Progenitor cell of endocrine pancreas (in vitro differentiated cells): Measurements from ENCODE around the gene OR2L3. TPM values are rescaled to one million over a fixed set of nuclear protein-coding genes. Genes with fewer than 3 reads are reported as not detected.

Experiments used
- DNase-seq: peaks from one replicate; pipeline ENCODE4 v3.0.0; 2021; ENCODE audit warnings: low spot score; ENCODE audit not compliant: unreplicated experiment
- H3K27ac Mint-ChIP-seq: 2 replicates; pipeline ENCODE4 v1.8.0; 2021; ENCODE audit warnings: mild to moderate bottlenecking, moderate library complexity, mixed read lengths
- H3K27me3 Mint-ChIP-seq: 2 replicates; pipeline ENCODE4 v1.8.0; 2021; ENCODE audit warnings: mixed read lengths
- H3K36me3 Mint-ChIP-seq: 2 replicates; pipeline ENCODE4 v1.8.0; 2022; ENCODE audit warnings: mixed read lengths; ENCODE audit not compliant: insufficient read depth
- H3K4me1 Mint-ChIP-seq: 2 replicates; pipeline ENCODE4 v1.8.0; 2021; ENCODE audit warnings: low read depth, mixed read lengths
- H3K4me3 Mint-ChIP-seq: 2 replicates; pipeline ENCODE4 v1.8.0; 2021; ENCODE audit warnings: low read depth, mild to moderate bottlenecking, moderate library complexity, mixed read lengths
- H3K9me3 Mint-ChIP-seq: 2 replicates; pipeline ENCODE4 v1.8.0; 2021; ENCODE audit warnings: low read depth, mixed read lengths
- long read RNA-seq: library from polyadenylated mRNA; unstranded; transcript quantifications from one replicate; pipeline ENCODE4 v2.0.0, GENCODE V29; 2020
- total RNA-seq: library from RNA; stranded (reverse); gene quantifications from 2 replicates; pipeline ENCODE4 v1.2.1, GENCODE V29; 2021
- TF ChIP-seq, protein P1 (sequence below): fragments of 200-600 bp; sonication (generic); IDR thresholded peaks from one replicate; pipeline ENCODE4 v1.5.0; 2021; ENCODE audit warnings: antibody characterized with exemption, mild to moderate bottlenecking; ENCODE audit not compliant: unreplicated experiment

Gene OR2L3, protein sequence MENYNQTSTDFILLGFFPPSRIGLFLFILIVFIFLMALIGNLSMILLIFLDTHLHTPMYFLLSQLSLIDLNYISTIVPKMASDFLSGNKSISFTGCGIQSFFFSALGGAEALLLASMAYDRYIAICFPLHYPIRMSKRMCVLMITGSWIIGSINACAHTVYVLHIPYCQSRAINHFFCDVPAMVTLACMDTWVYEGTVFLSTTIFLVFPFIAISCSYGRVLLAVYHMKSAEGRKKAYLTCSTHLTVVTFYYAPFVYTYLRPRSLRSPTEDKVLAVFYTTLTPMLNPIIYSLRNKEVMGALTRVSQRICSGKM
- not detected in 2 replicates for total RNA-seq
- long read RNA-seq: 0 reads

DNA sequence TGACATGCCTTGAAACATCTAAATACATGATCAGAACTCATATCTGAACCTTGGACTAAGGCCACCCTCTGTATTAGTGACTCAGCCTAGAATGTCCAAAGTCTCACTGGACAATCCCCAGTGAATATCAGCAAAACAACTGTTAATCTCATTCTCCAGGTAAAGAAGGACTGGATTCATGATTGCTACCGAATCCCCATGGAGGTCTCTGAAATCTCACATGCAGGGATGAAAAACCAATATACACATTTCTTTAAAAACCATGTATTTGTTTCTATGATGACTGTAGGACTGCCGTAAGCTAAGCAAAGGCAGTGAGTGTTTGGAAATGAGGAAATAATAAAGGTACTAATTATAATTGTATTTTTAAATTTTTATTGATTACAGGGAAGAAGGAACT is at the start of gene OR2L3:
Gene OR2L3, plus strand, starts transcription at position 301 of the 400 bp plus-strand sequence. CDS start 13,846 bp downstream, outside the sequence.
- Mint-ChIP-seq H3K9me3 (peaks cover 54% of the 10 kb centered on the region), H3K4me1 (no peaks in the 10 kb centered on the region), H3K4me3 (no peak within 1 kb of the TSS), H3K27me3 (no peaks in the 10 kb centered on the region), H3K27ac (no peak within 1 kb of the TSS), H3K36me3 (no peaks in the 10 kb centered on the region)
- no peak for DNase-seq
- TF ChIP-seq, protein P1, sequence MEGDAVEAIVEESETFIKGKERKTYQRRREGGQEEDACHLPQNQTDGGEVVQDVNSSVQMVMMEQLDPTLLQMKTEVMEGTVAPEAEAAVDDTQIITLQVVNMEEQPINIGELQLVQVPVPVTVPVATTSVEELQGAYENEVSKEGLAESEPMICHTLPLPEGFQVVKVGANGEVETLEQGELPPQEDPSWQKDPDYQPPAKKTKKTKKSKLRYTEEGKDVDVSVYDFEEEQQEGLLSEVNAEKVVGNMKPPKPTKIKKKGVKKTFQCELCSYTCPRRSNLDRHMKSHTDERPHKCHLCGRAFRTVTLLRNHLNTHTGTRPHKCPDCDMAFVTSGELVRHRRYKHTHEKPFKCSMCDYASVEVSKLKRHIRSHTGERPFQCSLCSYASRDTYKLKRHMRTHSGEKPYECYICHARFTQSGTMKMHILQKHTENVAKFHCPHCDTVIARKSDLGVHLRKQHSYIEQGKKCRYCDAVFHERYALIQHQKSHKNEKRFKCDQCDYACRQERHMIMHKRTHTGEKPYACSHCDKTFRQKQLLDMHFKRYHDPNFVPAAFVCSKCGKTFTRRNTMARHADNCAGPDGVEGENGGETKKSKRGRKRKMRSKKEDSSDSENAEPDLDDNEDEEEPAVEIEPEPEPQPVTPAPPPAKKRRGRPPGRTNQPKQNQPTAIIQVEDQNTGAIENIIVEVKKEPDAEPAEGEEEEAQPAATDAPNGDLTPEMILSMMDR: no peak

DNA sequence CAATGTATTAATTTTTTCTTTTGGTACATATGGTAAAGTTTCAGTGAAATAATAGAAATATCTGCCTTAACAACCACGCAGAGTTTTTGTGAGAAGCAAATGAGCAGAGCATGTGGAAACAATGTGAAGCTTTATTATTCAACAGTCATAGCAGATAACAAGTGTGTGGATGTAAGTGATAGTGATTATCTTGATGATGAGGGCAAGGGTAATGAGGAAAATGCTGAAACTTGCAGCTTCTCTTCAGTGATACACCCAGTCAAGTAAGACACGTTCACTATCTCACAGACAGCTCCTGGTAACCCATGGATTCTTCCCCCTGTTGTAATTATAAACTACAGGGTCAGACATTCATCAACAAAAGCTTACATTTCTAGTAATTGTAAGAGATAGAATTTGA is 47.8 kb upstream of the OR2L3 start:
- Mint-ChIP-seq H3K4me3 (no peak overlapping the region), H3K27ac (no peak overlapping the region), H3K36me3 (peaks cover 4% of the 10 kb centered on the region), H3K4me1 (no peaks in the 10 kb centered on the region), H3K9me3 (peaks cover 45% of the 10 kb centered on the region), H3K27me3 (no peaks in the 10 kb centered on the region)
- TF ChIP-seq, protein P1: no peak
- no peak for DNase-seq

DNA sequence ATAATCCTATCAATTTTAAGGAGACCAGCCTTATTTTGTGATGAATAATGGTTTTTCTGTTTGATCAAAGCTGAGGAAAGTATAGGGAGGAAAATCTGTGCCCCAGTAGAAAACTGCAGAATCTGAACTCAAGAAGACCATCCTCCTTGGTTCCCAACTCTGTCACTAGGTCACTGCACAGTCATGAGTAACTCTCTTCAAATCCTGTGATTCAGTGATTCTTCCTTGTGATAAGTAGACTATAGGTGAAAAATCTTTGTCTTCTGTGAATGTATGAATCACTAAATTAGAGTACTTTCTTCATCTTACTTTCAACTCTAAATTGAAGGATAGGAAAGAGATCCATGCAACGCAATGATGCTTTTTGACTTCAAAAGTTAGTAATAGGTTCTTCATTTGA is 46.5 kb upstream of the OR2L3 start:
- H3K27ac Mint-ChIP-seq: no peak overlapping the region
- H3K4me3 Mint-ChIP-seq: no peak overlapping the region
- H3K27me3 Mint-ChIP-seq: no peaks in the 10 kb centered on the region
- DNase-seq: no peak
- H3K36me3 Mint-ChIP-seq: peaks cover 4% of the 10 kb centered on the region
- H3K4me1 Mint-ChIP-seq: no peaks in the 10 kb centered on the region
- H3K9me3 Mint-ChIP-seq: peaks cover 39% of the 10 kb centered on the region
- TF ChIP-seq, protein P1: no peak

DNA sequence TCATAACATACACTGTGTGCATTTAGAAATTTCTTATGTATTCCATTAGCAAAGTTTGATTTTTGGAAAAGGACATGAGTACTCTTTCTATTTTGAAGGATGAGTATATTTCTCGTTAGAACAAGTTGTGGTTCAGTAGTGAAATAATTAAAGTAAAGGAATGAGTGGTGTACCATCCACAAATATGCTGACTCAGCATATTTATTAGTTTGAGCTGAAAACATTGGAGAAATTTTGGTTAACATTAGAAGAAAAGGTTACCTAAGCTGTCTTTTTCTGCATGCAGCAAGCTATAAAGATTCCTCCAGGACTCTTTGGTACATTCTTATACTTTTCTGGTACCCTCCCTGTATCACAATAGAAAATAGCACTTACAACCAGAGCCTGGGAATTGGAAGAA is 38.9 kb upstream of the OR2L3 start:
- Mint-ChIP-seq H3K36me3 (peaks cover 4% of the 10 kb centered on the region), H3K4me1 (no peaks in the 10 kb centered on the region), H3K27ac (no peak overlapping the region), H3K9me3 (peaks cover 65% of the 10 kb centered on the region), H3K4me3 (no peak overlapping the region), H3K27me3 (no peaks in the 10 kb centered on the region)
- no peak for DNase-seq
- TF ChIP-seq, protein P1: no peak

DNA sequence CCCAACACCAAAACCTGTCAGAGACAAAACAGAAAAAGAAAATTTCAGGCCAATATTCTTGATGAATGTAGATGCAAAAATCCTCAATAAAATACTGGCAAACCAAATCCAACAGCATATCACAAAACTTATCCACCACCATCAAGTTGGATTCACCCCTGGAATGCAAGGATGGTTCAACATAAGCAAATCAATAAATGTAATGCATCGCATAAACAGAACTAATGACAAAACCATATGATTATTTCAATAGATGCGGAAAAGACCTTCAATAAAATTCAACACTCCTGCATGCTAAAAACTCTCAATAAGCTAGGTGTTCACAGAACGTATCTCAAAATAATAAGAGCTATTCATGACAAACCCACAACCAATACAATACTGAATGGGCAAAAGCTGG is 37.0 kb upstream of the OR2L3 start:
- Mint-ChIP-seq H3K4me3 (no peak overlapping the region), H3K9me3 (peaks cover 63% of the 10 kb centered on the region), H3K27me3 (no peaks in the 10 kb centered on the region), H3K4me1 (no peaks in the 10 kb centered on the region), H3K36me3 (peaks cover 2% of the 10 kb centered on the region), H3K27ac (no peak overlapping the region)
- TF ChIP-seq, protein P1: no peak
- DNase-seq: no peak
